Mesothelial cell of epicardium (in vitro differentiated cells): Measurements from ENCODE around the gene ALOX5. TPM values are rescaled to one million over a fixed set of nuclear protein-coding genes. Genes with fewer than 3 reads are reported as not detected.

ENCODE experiments used
- DNase-seq, 2 experiments: peaks; one replicate each; pipeline ENCODE4 v3.0.0; 2021; ENCODE audit warnings: low spot score in 2 of 2; ENCODE audit not compliant: unreplicated experiment in 2 of 2
- H3K27ac Mint-ChIP-seq: 2 replicates; pipeline ENCODE4 v1.8.0; 2021; ENCODE audit warnings: mixed read lengths
- H3K27me3 Mint-ChIP-seq: 2 replicates; pipeline ENCODE4 v1.8.0; 2021; ENCODE audit warnings: low read depth, mixed read lengths
- H3K36me3 Mint-ChIP-seq: 2 replicates; pipeline ENCODE4 v1.8.0; 2021; ENCODE audit warnings: mixed read lengths
- H3K4me1 Mint-ChIP-seq: 2 replicates; pipeline ENCODE4 v1.8.0; 2021; ENCODE audit warnings: mixed read lengths
- H3K4me3 Mint-ChIP-seq: 2 replicates; pipeline ENCODE4 v1.8.0; 2021; ENCODE audit warnings: mild to moderate bottlenecking, moderate library complexity, mixed read lengths
- H3K9me3 Mint-ChIP-seq: 2 replicates; pipeline ENCODE4 v1.8.0; 2021; ENCODE audit warnings: mixed read lengths
- CTCF ChIP-seq: fragments of 200-600 bp; sonication (generic); IDR thresholded peaks from one replicate; pipeline ENCODE4 v1.5.0; 2021; ENCODE audit warnings: antibody characterized with exemption; ENCODE audit not compliant: unreplicated experiment
- total RNA-seq: library from RNA; stranded (reverse); gene quantifications from 3 replicates; pipeline ENCODE4 v1.2.1, GENCODE V29; 2021

ALOX5 gene
- total RNA-seq, 1 donor from 2014 or later = 9.6 TPM

- DNase-seq = no peak
- H3K4me3 Mint-ChIP-seq = no peak overlapping the region
- H3K36me3 Mint-ChIP-seq = peaks cover 18% of the 10 kb centered on the region
- no peak for TF ChIP-seq CTCF
- peaks cover 10% of the 10 kb centered on the region for H3K9me3 Mint-ChIP-seq
- no peak overlapping the region for H3K27ac Mint-ChIP-seq
- no peaks in the 10 kb centered on the region for H3K4me1 Mint-ChIP-seq
- no peaks in the 10 kb centered on the region for H3K27me3 Mint-ChIP-seq
Observed at GRCh38 chr10:45487735-45488134, 113.7 kb downstream of the ALOX5 start.

- Mint-ChIP-seq H3K4me1 (no peaks in the 10 kb centered on the region), H3K27me3 (no peaks in the 10 kb centered on the region)
Observed at GRCh38 chr10:45488365-45488764, 114.3 kb downstream of the ALOX5 start.

GRCh38 chr10:45490277-45490676, 116.3 kb downstream of the ALOX5 start:
- peaks cover 23% of the 10 kb centered on the region for H3K9me3 Mint-ChIP-seq
- no peak overlapping the region for H3K4me3 Mint-ChIP-seq
- H3K4me1 Mint-ChIP-seq = no peaks in the 10 kb centered on the region
- no peak overlapping the region for H3K27ac Mint-ChIP-seq
- TF ChIP-seq CTCF = no peak
- no peaks in the 10 kb centered on the region for H3K27me3 Mint-ChIP-seq
- peaks cover 12% of the 10 kb centered on the region for H3K36me3 Mint-ChIP-seq
- DNase-seq = no peak

More at GRCh38 chr10:45488365-45488764, 114.3 kb downstream of the ALOX5 start:
- TF ChIP-seq CTCF = no peak
- Mint-ChIP-seq H3K4me3 (no peak overlapping the region), H3K36me3 (peaks cover 15% of the 10 kb centered on the region), H3K9me3 (peaks cover 10% of the 10 kb centered on the region), H3K27ac (no peak overlapping the region)
- no peak for DNase-seq

- Mint-ChIP-seq H3K36me3 (peaks cover 17% of the 10 kb centered on the region), H3K9me3 (peaks cover 29% of the 10 kb centered on the region), H3K4me3 (no peak overlapping the region), H3K27me3 (no peaks in the 10 kb centered on the region), H3K4me1 (no peaks in the 10 kb centered on the region), H3K27ac (no peak overlapping the region)
- DNase-seq = no peak
- no peak for TF ChIP-seq CTCF
Observed at GRCh38 chr10:45491061-45491460, 117.0 kb downstream of the ALOX5 start.

Other genes starting within 250 kb of the ALOX5 start
- gene OR13A1, start 58.6 kb upstream of the ALOX5 start, total RNA-seq = 0.13 to 0.35 TPM (median 0.16 TPM) in 3 replicates